NT2/D1 (cell line): ENCODE results near the gene KRTAP3-1.

ENCODE experiments used
- YY1 ChIP-seq: IDR thresholded peaks from 2 replicates; pipeline ENCODE4 v1.6.1; 2011; ENCODE audit not compliant: insufficient read length, insufficient read depth
- ZNF274 ChIP-seq: IDR thresholded peaks from 2 replicates; pipeline ENCODE4 v1.6.1; 2011; ENCODE audit warnings: mild to moderate bottlenecking, low read depth, low read length

DNA sequence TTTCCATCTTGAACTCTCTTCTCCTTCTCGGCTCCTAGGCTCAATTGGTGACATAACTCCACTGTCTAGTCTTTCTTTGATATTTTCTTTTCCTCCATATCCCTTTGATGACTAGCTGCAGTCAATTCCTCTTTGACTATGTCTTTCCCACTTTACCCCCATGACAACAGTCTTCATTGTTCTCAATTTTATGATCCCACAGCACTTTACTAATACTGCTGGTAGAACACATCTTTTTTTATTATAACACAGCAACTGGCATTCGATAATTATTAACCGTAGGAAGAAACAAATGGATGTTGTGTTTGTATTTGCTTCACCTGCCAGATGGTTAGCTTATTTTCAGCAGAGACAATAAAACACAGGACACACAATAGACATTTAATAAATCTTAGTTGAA is 16.3 kb downstream of the KRTAP3-1 start:
- TF ChIP-seq ZNF274 (no peak), YY1 (no peak)
